Peyer's patch (tissue), 4 donors: Measurements from ENCODE around the gene BBLN.

Experiments used
- POLR2A ChIP-seq, 2 donors: fragments of 450-650 bp; IDR thresholded peaks; one replicate each; pipeline ENCODE4 v1.5.1; 2017; ENCODE audit warnings: antibody characterized with exemption in 2 of 2, mild to moderate bottlenecking in 2 of 2, moderate library complexity in 2 of 2
- TF ChIP-seq, protein P1 (sequence below), 6 experiments: fragments of 450-650 bp in 4 of 6; fragments of 200-600 bp in 2 of 6; sonication (generic) in 1 of 6; IDR thresholded peaks; one replicate each; pipeline ENCODE4 v1.5.1; 2017 to 2019; ENCODE audit warnings: antibody characterized with exemption in 6 of 6, mild to moderate bottlenecking in 3 of 6, moderate library complexity in 1 of 6

GRCh38 chr9:128187361-128187760, 27.3 kb downstream of the BBLN start:
- TF ChIP-seq, protein P1, sequence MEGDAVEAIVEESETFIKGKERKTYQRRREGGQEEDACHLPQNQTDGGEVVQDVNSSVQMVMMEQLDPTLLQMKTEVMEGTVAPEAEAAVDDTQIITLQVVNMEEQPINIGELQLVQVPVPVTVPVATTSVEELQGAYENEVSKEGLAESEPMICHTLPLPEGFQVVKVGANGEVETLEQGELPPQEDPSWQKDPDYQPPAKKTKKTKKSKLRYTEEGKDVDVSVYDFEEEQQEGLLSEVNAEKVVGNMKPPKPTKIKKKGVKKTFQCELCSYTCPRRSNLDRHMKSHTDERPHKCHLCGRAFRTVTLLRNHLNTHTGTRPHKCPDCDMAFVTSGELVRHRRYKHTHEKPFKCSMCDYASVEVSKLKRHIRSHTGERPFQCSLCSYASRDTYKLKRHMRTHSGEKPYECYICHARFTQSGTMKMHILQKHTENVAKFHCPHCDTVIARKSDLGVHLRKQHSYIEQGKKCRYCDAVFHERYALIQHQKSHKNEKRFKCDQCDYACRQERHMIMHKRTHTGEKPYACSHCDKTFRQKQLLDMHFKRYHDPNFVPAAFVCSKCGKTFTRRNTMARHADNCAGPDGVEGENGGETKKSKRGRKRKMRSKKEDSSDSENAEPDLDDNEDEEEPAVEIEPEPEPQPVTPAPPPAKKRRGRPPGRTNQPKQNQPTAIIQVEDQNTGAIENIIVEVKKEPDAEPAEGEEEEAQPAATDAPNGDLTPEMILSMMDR (IDR thresholded peaks at IDR 0.05) = no peak
- TF ChIP-seq POLR2A (IDR thresholded peaks at IDR 0.05) = no peak
